HG03039 (cell line): Measurements from ENCODE around the gene PDXDC1.
"Not testable (repeated sequence)": the region's sequence is repeated elsewhere in the genome, so short reads cannot be mapped to it uniquely, and the experiment has no call there.

ENCODE experiments used
- ATAC-seq: cut with Tn5 transposase; IDR thresholded peaks from one replicate; pipeline ENCODE4 v1.9.1; 2021; ENCODE audit warnings: mild to moderate bottlenecking, moderate library complexity; ENCODE audit not compliant: unreplicated experiment

PDXDC1 gene

GRCh38 chr16:15130256-15130932 lies 155.6 kb downstream of the PDXDC1 start:
- ATAC-seq = not testable (repeated sequence)

GRCh38 chr16:15130943-15131700 lies 156.3 kb downstream of the PDXDC1 start:
- not testable (repeated sequence) for ATAC-seq

- not testable (repeated sequence) for ATAC-seq
Measured at GRCh38 chr16:15132719-15133428, 158.0 kb downstream of the PDXDC1 start.

GRCh38 chr16:15133554-15133953 lies 158.7 kb downstream of the PDXDC1 start:
- ATAC-seq = not testable (repeated sequence)

- ATAC-seq = not testable (repeated sequence)
Measured at GRCh38 chr16:15134752-15135482, 160.1 kb downstream of the PDXDC1 start.

- not testable (repeated sequence) for ATAC-seq
Measured at GRCh38 chr16:15135483-15136360, 160.9 kb downstream of the PDXDC1 start.

GRCh38 chr16:15137514-15137913 lies 162.7 kb downstream of the PDXDC1 start:
- not testable (repeated sequence) for ATAC-seq

GRCh38 chr16:15140444-15141365 lies 165.9 kb downstream of the PDXDC1 start:
- not testable (repeated sequence) for ATAC-seq

GRCh38 chr16:15141586-15141985 lies 166.8 kb downstream of the PDXDC1 start:
- no peak for ATAC-seq

GRCh38 chr16:15142107-15142890 lies 167.5 kb downstream of the PDXDC1 start:
- not testable (repeated sequence) for ATAC-seq

- ATAC-seq = not testable (repeated sequence)
Measured at GRCh38 chr16:15142891-15143600, 168.2 kb downstream of the PDXDC1 start.

GRCh38 chr16:15143601-15144091 lies 168.8 kb downstream of the PDXDC1 start:
- not testable (repeated sequence) for ATAC-seq

- ATAC-seq = not testable (repeated sequence)
Measured at GRCh38 chr16:15144092-15144631, 169.3 kb downstream of the PDXDC1 start.

- not testable (repeated sequence) for ATAC-seq
Measured at GRCh38 chr16:15144781-15145417, 170.1 kb downstream of the PDXDC1 start.

- ATAC-seq = not testable (repeated sequence)
Measured at GRCh38 chr16:15145418-15146263, 170.8 kb downstream of the PDXDC1 start.
